Daoy (cell line): ENCODE data around the gene DYNAP. TPM values are rescaled to one million over a fixed set of nuclear protein-coding genes. Genes with fewer than 3 reads are reported as not detected.
A peak's percentile ranks its signal among the peaks of the same experiment; 100 is the strongest.

Experiments
- DNase-seq: peaks from one replicate; pipeline ENCODE4 v3.0.0-alpha.2; 2015; ENCODE audit warnings: low read depth
- total RNA-seq: library from RNA; depleted of rRNA; stranded (reverse); fragments of >200 nt; shearing (Covaris generic); gene quantifications from 2 replicates; pipeline ENCODE4 v1.2.3, GENCODE V29; 2014; rRNA removed

Gene DYNAP
- total RNA-seq, 1 experiment from 2014 or later, result not detected

DNA sequence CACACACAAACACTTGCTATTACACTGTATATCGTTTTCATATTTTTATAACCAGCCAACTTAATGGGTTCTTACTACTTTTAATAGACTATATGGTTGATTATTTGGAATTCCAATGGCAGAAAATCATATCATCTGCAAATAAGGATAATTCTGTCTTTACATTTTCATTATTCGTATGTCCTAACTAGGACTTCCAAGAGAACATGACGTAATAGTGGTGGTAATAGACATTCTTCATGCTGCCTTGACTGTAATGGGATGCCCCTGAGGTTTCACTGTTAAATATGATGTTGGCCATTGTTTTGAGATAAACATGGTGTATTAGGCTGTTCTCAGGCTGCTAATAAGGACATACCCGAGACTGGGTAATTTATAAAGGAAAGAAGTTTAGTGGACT is 45.2 kb downstream of the DYNAP start:
- no peak for DNase-seq

- no peak for DNase-seq
Measured at GRCh38 chr18:54641734-54642133, 50.7 kb downstream of the DYNAP start.

DNA sequence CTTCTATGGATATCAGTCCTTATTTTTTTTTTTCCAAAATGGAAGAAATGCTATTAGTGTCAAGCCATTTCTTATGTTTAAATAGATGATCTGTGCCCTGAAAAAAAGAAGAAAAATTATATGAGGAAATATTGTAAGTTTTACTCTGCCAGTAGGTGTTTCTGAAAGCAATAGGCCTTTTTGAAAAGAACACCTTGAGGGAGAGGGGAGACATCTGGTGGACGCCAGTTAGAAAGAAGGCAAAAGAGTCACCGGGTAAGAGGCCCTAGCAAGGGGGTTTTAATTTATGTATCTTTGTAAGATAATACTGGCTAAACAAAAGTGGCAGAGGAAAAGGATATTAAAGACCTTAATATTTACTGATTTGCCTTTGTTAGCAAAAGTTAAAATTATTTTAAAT is 56.1 kb downstream of the DYNAP start:
- DNase-seq, result peak; percentile 2

Other genes starting within 250 kb of the DYNAP start
- gene STARD6, start 233.4 kb upstream of the DYNAP start, total RNA-seq, result 0.11 TPM in 1 of 2 replicates, not detected in the other
- 5.8 and 7.7 TPM in 2 replicates for gene C18orf54, start 233.3 kb upstream of the DYNAP start, total RNA-seq
- 0.77 and 1.1 TPM in 2 replicates for gene RAB27B, start 237.2 kb downstream of the DYNAP start, total RNA-seq